Measurements from ENCODE around the gene CECR2. TPM values are rescaled to one million over a fixed set of nuclear protein-coding genes. Genes with fewer than 3 reads are reported as not detected.

Gene CECR2
- total and polyA plus RNA-seq, 2 donors = 0.27 to 0.42 TPM

GRCh38 chr22:17443405-17444203 lies 74.3 kb downstream of the CECR2 start:
- H3K9me3 ChIP-seq (ENCODE audit: control insufficient read depth in 2 of 2, insufficient read depth in 1 of 2, low read length in 1 of 2) = no peaks in the 10 kb centered on the region
- no peak for DNase-seq (ENCODE audit: low read depth in 6 of 9, low spot score in 9 of 9)
- no peaks in the 10 kb centered on the region for H3K4me1 ChIP-seq (ENCODE audit: control insufficient read depth in 2 of 2, insufficient read depth in 2 of 2, low read length in 2 of 2)
- H3K4me3 ChIP-seq (ENCODE audit: low read length in 2 of 2) = no peak overlapping the region
- H3K36me3 ChIP-seq (ENCODE audit: control insufficient read depth in 2 of 2, insufficient read depth in 2 of 2, low read length in 1 of 2) = no peaks in the 10 kb centered on the region
- H3K27me3 ChIP-seq (ENCODE audit: control insufficient read depth in 2 of 2, insufficient read depth in 1 of 2, low read length in 1 of 2) = no peaks in the 10 kb centered on the region
- 94% methylated on average over 17 of the region's 17 CpGs for WGBS
- H3K27ac ChIP-seq (ENCODE audit: low read depth in 1 of 2, low read length in 1 of 2) = no peak overlapping the region

- no peak for DNase-seq (ENCODE audit: low read depth in 6 of 9, low spot score in 9 of 9)
- no peaks in the 10 kb centered on the region for H3K36me3 ChIP-seq (ENCODE audit: control insufficient read depth in 2 of 2, insufficient read depth in 2 of 2, low read length in 1 of 2)
- H3K27ac ChIP-seq (ENCODE audit: low read depth in 1 of 2, low read length in 1 of 2) = no peak overlapping the region
- H3K4me3 ChIP-seq (ENCODE audit: low read length in 2 of 2) = no peak overlapping the region
- H3K4me1 ChIP-seq (ENCODE audit: control insufficient read depth in 2 of 2, insufficient read depth in 2 of 2, low read length in 2 of 2) = no peaks in the 10 kb centered on the region
- no peaks in the 10 kb centered on the region for H3K27me3 ChIP-seq (ENCODE audit: control insufficient read depth in 2 of 2, insufficient read depth in 1 of 2, low read length in 1 of 2)
- H3K9me3 ChIP-seq (ENCODE audit: control insufficient read depth in 2 of 2, insufficient read depth in 1 of 2, low read length in 1 of 2) = no peaks in the 10 kb centered on the region
- 99% methylated on average over 6 of the region's 6 CpGs for WGBS
Measured at GRCh38 chr22:17444204-17444504, 74.9 kb downstream of the CECR2 start.

GRCh38 chr22:17446698-17447097 lies 77.4 kb downstream of the CECR2 start:
- H3K4me1 ChIP-seq (ENCODE audit: control insufficient read depth in 2 of 2, insufficient read depth in 2 of 2, low read length in 2 of 2) = no peaks in the 10 kb centered on the region
- H3K27ac ChIP-seq (ENCODE audit: low read depth in 1 of 2, low read length in 1 of 2) = no peak overlapping the region
- no peaks in the 10 kb centered on the region for H3K36me3 ChIP-seq (ENCODE audit: control insufficient read depth in 2 of 2, insufficient read depth in 2 of 2, low read length in 1 of 2)
- DNase-seq (ENCODE audit: low read depth in 6 of 9, low spot score in 9 of 9) = no peak
- WGBS = 97% methylated on average over 10 of the region's 10 CpGs
- H3K4me3 ChIP-seq (ENCODE audit: low read length in 2 of 2) = no peak overlapping the region
- H3K27me3 ChIP-seq (ENCODE audit: control insufficient read depth in 2 of 2, insufficient read depth in 1 of 2, low read length in 1 of 2) = no peaks in the 10 kb centered on the region
- H3K9me3 ChIP-seq (ENCODE audit: control insufficient read depth in 2 of 2, insufficient read depth in 1 of 2, low read length in 1 of 2) = no peaks in the 10 kb centered on the region

GRCh38 chr22:17451316-17451715 lies 82.1 kb downstream of the CECR2 start:
- Histone ChIP-seq H3K27ac (ENCODE audit: low read depth in 1 of 2, low read length in 1 of 2) (no peak overlapping the region), H3K4me3 (ENCODE audit: low read length in 2 of 2) (no peak overlapping the region), H3K4me1 (ENCODE audit: control insufficient read depth in 2 of 2, insufficient read depth in 2 of 2, low read length in 2 of 2) (no peaks in the 10 kb centered on the region), H3K27me3 (ENCODE audit: control insufficient read depth in 2 of 2, insufficient read depth in 1 of 2, low read length in 1 of 2) (no peaks in the 10 kb centered on the region), H3K36me3 (ENCODE audit: control insufficient read depth in 2 of 2, insufficient read depth in 2 of 2, low read length in 1 of 2) (no peaks in the 10 kb centered on the region), H3K9me3 (ENCODE audit: control insufficient read depth in 2 of 2, insufficient read depth in 1 of 2, low read length in 1 of 2) (no peaks in the 10 kb centered on the region)
- DNase-seq (ENCODE audit: low read depth in 6 of 9, low spot score in 9 of 9) = no peak
- WGBS = 91% methylated on average over 5 of the region's 5 CpGs

- no peak for DNase-seq (ENCODE audit: low read depth in 6 of 9, low spot score in 9 of 9)
- Histone ChIP-seq H3K9me3 (ENCODE audit: control insufficient read depth in 2 of 2, insufficient read depth in 1 of 2, low read length in 1 of 2) (no peaks in the 10 kb centered on the region), H3K4me1 (ENCODE audit: control insufficient read depth in 2 of 2, insufficient read depth in 2 of 2, low read length in 2 of 2) (no peaks in the 10 kb centered on the region), H3K27me3 (ENCODE audit: control insufficient read depth in 2 of 2, insufficient read depth in 1 of 2, low read length in 1 of 2) (no peaks in the 10 kb centered on the region), H3K27ac (ENCODE audit: low read depth in 1 of 2, low read length in 1 of 2) (no peak overlapping the region), H3K4me3 (ENCODE audit: low read length in 2 of 2) (no peak overlapping the region), H3K36me3 (ENCODE audit: control insufficient read depth in 2 of 2, insufficient read depth in 2 of 2, low read length in 1 of 2) (no peaks in the 10 kb centered on the region)
- 92% methylated on average over 6 of the region's 6 CpGs for WGBS
Measured at GRCh38 chr22:17460895-17461294, 91.6 kb downstream of the CECR2 start.

- H3K4me3 ChIP-seq (ENCODE audit: low read length in 2 of 2) = no peak overlapping the region
- no peaks in the 10 kb centered on the region for H3K36me3 ChIP-seq (ENCODE audit: control insufficient read depth in 2 of 2, insufficient read depth in 2 of 2, low read length in 1 of 2)
- H3K9me3 ChIP-seq (ENCODE audit: control insufficient read depth in 2 of 2, insufficient read depth in 1 of 2, low read length in 1 of 2) = no peaks in the 10 kb centered on the region
- no peaks in the 10 kb centered on the region for H3K4me1 ChIP-seq (ENCODE audit: control insufficient read depth in 2 of 2, insufficient read depth in 2 of 2, low read length in 2 of 2)
- H3K27ac ChIP-seq (ENCODE audit: low read depth in 1 of 2, low read length in 1 of 2) = no peak overlapping the region
- 97% methylated on average over 4 of the region's 4 CpGs for WGBS
- no peaks in the 10 kb centered on the region for H3K27me3 ChIP-seq (ENCODE audit: control insufficient read depth in 2 of 2, insufficient read depth in 1 of 2, low read length in 1 of 2)
- no peak for DNase-seq (ENCODE audit: low read depth in 6 of 9, low spot score in 9 of 9)
Measured at GRCh38 chr22:17470880-17471500, 101.7 kb downstream of the CECR2 start.

GRCh38 chr22:17471886-17472535 lies 102.8 kb downstream of the CECR2 start:
- Histone ChIP-seq H3K9me3 (ENCODE audit: control insufficient read depth in 2 of 2, insufficient read depth in 1 of 2, low read length in 1 of 2) (no peaks in the 10 kb centered on the region), H3K27me3 (ENCODE audit: control insufficient read depth in 2 of 2, insufficient read depth in 1 of 2, low read length in 1 of 2) (no peaks in the 10 kb centered on the region), H3K36me3 (ENCODE audit: control insufficient read depth in 2 of 2, insufficient read depth in 2 of 2, low read length in 1 of 2) (no peaks in the 10 kb centered on the region), H3K4me3 (ENCODE audit: low read length in 2 of 2) (no peak overlapping the region), H3K27ac (ENCODE audit: low read depth in 1 of 2, low read length in 1 of 2) (no peak overlapping the region), H3K4me1 (ENCODE audit: control insufficient read depth in 2 of 2, insufficient read depth in 2 of 2, low read length in 2 of 2) (no peaks in the 10 kb centered on the region)
- DNase-seq (ENCODE audit: low read depth in 6 of 9, low spot score in 9 of 9) = no peak
- 66% methylated on average over 6 of the region's 6 CpGs for WGBS

- no peaks in the 10 kb centered on the region for H3K9me3 ChIP-seq (ENCODE audit: control insufficient read depth in 2 of 2, insufficient read depth in 1 of 2, low read length in 1 of 2)
- no peak overlapping the region for H3K27ac ChIP-seq (ENCODE audit: low read depth in 1 of 2, low read length in 1 of 2)
- no peaks in the 10 kb centered on the region for H3K4me1 ChIP-seq (ENCODE audit: control insufficient read depth in 2 of 2, insufficient read depth in 2 of 2, low read length in 2 of 2)
- no peak for DNase-seq (ENCODE audit: low read depth in 6 of 9, low spot score in 9 of 9)
- H3K36me3 ChIP-seq (ENCODE audit: control insufficient read depth in 2 of 2, insufficient read depth in 2 of 2, low read length in 1 of 2) = no peaks in the 10 kb centered on the region
- WGBS = 86% methylated on average over 5 of the region's 5 CpGs
- no peaks in the 10 kb centered on the region for H3K27me3 ChIP-seq (ENCODE audit: control insufficient read depth in 2 of 2, insufficient read depth in 1 of 2, low read length in 1 of 2)
- no peak overlapping the region for H3K4me3 ChIP-seq (ENCODE audit: low read length in 2 of 2)
Measured at GRCh38 chr22:17472932-17473331, 103.7 kb downstream of the CECR2 start.
